ENCODE data around the gene NCOA3. TPM values are rescaled to one million over a fixed set of nuclear protein-coding genes. Genes with fewer than 3 reads are reported as not detected.

Gene NCOA3
- total and polyA plus RNA-seq, 8 donors, result 34.5 to 41.5 (median 38.2) TPM

- H3K27me3 ChIP-seq, result no peaks in the 10 kb centered on the region
- ATAC-seq, result no peak
- peak overlapping the region in 1 of 2 donors; percentile 91 for H3K27ac ChIP-seq
- no peak for TF ChIP-seq CTCF (IDR thresholded peaks at IDR 0.05)
- intact Hi-C loops (cut with DNase I), result loop anchor here in 1 of 2 donors (10.0 kb wide), 1 partner anchor 104 kb away; no protein-coding TSS in a partner anchor
- DNase-seq, result no peak
- no peaks in the 10 kb centered on the region for H3K36me3 ChIP-seq
- H3K4me1 ChIP-seq, result peaks cover 0 to 33% of the 10 kb centered on the region in 2 donors
- peak overlapping the region in 1 of 2 donors; percentile 84 for H3K4me3 ChIP-seq
- H3K9me3 ChIP-seq, result no peaks in the 10 kb centered on the region
Observed at GRCh38 chr20:47500554-47500953, 1.1 kb upstream of the NCOA3 start.

DNA sequence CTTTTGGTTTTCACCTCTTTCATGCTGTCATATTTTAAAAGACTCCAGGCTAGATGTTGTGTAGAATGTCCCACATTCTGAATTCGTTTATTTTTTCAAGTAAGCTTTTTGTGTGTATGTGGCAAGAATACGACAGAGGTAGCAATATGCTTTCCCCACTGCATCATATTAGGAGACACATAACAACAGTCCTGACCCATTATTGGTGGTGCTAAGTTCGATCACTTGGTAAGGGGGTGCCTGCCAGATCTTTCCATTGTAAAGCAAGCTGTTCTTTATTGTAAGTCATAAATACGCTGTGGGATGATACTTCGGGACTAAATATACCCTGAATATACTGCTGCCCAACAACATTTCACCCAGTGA, 588 bp upstream of the NCOA3 start:
- no peaks in the 10 kb centered on the region for H3K9me3 ChIP-seq
- no peak for TF ChIP-seq CTCF (IDR thresholded peaks at IDR 0.05)
- DNase-seq (no peak), ATAC-seq (no peak)
- H3K27ac ChIP-seq, result peak overlapping the region; percentile 91 to 94
- H3K36me3 ChIP-seq, result no peaks in the 10 kb centered on the region
- peak overlapping the region; percentile 84 to 93 for H3K4me3 ChIP-seq
- intact Hi-C loops (cut with DNase I), result loop anchor here in 1 of 2 donors (10.0 kb wide), 1 partner anchor 104 kb away; no protein-coding TSS in a partner anchor
- no peaks in the 10 kb centered on the region for H3K27me3 ChIP-seq
- peaks cover 0 to 37% of the 10 kb centered on the region in 2 donors for H3K4me1 ChIP-seq

DNA sequence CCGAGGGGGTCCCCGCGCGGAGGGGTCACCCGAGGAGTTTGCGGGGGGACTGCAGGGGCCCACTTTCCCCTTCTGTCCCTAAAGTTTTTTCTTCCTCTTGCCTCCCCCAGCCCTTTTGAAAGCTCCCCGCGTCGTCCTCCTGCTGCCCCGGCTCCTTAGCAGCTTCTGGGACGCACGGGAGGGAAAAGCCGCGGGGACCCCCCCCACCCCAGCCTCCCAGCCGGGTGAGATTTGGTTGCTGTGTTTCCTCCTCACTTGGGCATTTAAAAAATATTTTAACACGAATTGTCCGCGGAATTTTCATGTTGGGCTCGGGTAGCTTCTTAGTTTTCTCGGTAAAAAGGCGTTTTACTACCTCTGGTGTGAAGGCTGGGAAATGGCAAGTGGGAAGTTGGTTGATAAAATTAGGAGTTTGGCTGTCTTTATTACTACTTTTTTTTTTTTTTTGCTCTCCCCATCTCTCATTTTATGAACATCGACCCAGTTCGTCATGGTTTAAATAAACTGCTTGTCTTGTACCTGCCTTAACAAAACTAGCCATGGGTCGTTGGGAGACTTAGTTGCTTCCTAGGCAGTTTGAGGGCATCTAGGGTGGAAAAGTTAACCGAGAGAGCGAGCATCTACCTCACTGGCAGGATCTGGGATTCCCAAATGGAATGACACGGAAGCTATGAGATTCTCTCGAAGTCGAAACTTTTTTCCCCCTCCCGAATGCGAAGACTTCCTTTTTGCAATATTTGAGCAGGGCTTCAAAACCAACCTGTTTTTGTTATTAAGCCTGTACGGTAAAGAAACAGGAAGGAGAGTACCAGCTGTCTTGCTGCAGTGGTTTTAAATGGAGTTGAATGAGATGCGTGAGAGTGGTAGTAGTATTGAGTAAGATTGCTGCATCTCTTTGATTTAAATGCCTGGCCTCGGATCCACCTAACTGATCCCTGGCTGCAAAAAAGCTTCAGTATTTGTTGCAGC, 868 bp downstream of the NCOA3 start:
- peak; percentile 51 for ATAC-seq
- Histone ChIP-seq H3K4me1 (peaks cover 0 to 44% of the 10 kb centered on the region in 2 donors), H3K27me3 (no peaks in the 10 kb centered on the region), H3K4me3 (peak overlapping the region; percentile 84 to 93), H3K27ac (peak overlapping the region; percentile 91 to 94), H3K9me3 (no peaks in the 10 kb centered on the region), H3K36me3 (no peaks in the 10 kb centered on the region)
- TF ChIP-seq CTCF (IDR thresholded peaks at IDR 0.05), result no peak
- DNase-seq, result peak; percentile 36 to 82 (median 40)
- intact Hi-C loops (cut with DNase I), result loop anchor here in 1 of 2 donors (10.0 kb wide), 1 partner anchor 102 kb away; no protein-coding TSS in a partner anchor

DNA sequence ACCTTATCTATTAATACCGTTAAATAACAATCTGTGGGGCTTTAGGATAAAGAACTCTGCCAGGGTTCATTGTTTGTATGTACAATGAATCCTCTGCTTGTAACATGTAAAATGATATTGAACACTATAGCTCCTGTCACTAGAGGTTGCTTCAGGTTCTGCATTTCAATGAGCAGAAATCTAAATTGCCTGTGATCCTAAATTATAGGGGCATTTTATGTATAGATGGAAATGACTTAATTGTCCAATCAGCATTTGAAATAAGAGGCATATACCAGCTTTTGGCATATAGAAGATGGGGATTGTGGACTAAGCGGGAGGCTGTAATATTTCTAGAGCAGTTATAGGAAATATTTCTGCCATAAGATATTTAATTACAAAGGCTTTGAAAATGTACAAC, 2.0 kb downstream of the NCOA3 start:
- Histone ChIP-seq H3K27ac (no peak overlapping the region), H3K4me3 (peak overlapping the region in 1 of 2 donors; percentile 84), H3K9me3 (no peaks in the 10 kb centered on the region), H3K36me3 (no peaks in the 10 kb centered on the region), H3K4me1 (peaks cover 0 to 53% of the 10 kb centered on the region in 2 donors), H3K27me3 (no peaks in the 10 kb centered on the region)
- TF ChIP-seq CTCF (IDR thresholded peaks at IDR 0.05), result no peak
- ATAC-seq (no peak), DNase-seq (no peak)
- intact Hi-C loops (cut with DNase I), result loop anchor here in 1 of 2 donors (10.0 kb wide), 1 partner anchor 101 kb away; no protein-coding TSS in a partner anchor

DNA sequence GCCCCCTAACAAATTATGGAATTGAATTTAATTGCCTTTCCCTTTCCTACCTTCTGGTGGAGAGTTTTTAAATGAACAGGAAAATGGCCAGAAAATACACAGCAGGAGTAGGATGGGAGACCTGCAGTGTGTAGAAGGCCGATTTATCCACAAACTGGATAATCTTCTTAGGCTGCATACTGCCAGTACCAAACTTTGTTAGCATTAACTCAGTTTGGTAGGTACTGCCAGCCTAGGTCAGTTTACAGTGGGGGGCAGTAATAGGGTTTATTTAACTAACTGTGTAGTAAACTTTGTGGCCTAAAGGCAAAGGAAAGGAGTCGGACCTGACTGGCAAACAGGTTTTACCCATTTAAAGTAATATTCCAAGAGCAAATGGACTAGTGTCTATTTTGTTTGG, 4.6 kb downstream of the NCOA3 start:
- DNase-seq, result no peak

More for the DNA sequence above, 4.6 kb downstream of the NCOA3 start:
- H3K27me3 ChIP-seq, result no peaks in the 10 kb centered on the region
- H3K4me1 ChIP-seq, result peaks cover 0 to 53% of the 10 kb centered on the region in 2 donors
- ATAC-seq, result no peak
- no peaks in the 10 kb centered on the region for H3K36me3 ChIP-seq
- no peak overlapping the region for H3K4me3 ChIP-seq
- intact Hi-C loops (cut with DNase I), result loop anchor here in 1 of 2 donors (10.0 kb wide), 1 partner anchor 98 kb away; no protein-coding TSS in a partner anchor
- no peak for TF ChIP-seq CTCF (IDR thresholded peaks at IDR 0.05)
- no peak overlapping the region for H3K27ac ChIP-seq
- H3K9me3 ChIP-seq, result no peaks in the 10 kb centered on the region
